GM12891 (cell line): ENCODE data around the gene PRRC2A.

Source experiments
- PAX5 ChIP-seq: IDR thresholded peaks from 2 replicates; pipeline ENCODE4 v1.6.1; 2011; ENCODE audit warnings: low read length, moderate library complexity, mild to moderate bottlenecking; ENCODE audit not compliant: insufficient read depth, severe bottlenecking
- POLR2A ChIP-seq: IDR thresholded peaks from 2 replicates; pipeline ENCODE4 v1.6.1; 2011; ENCODE audit warnings: low read depth, low read length, control low read depth
- POLR2AphosphoS5 ChIP-seq: IDR thresholded peaks from 2 replicates; pipeline ENCODE4 v1.6.1; 2011; ENCODE audit warnings: low read depth, low read length, control low read depth
- POU2F2 ChIP-seq: IDR thresholded peaks from 2 replicates; pipeline ENCODE4 v1.6.1; 2011; ENCODE audit warnings: low read depth, mild to moderate bottlenecking, control low read depth, low read length, moderate library complexity
- SPI1 ChIP-seq: IDR thresholded peaks from 2 replicates; pipeline ENCODE4 v1.6.1; 2011; ENCODE audit warnings: low read depth, low read length, control low read depth
- TAF1 ChIP-seq: IDR thresholded peaks from 2 replicates; pipeline ENCODE4 v1.6.1; 2011; ENCODE audit warnings: low read depth, low read length, control low read depth

GRCh38 chr6:31657406-31658157 lies 37.1 kb downstream of the PRRC2A start:
- TF ChIP-seq POLR2AphosphoS5 (no peak), POLR2A (no peak), TAF1 (no peak), POU2F2 (no peak), PAX5 (no peak), SPI1 (no peak)
